Spleen (tissue), 11 donors: ENCODE measurements around the gene C3orf22. TPM values are rescaled to one million over a fixed set of nuclear protein-coding genes. Genes with fewer than 3 reads are reported as not detected.

Experiments
- DNase-seq: peaks from one replicate; pipeline ENCODE4 v3.0.0-alpha.2; 2020
- H3K27ac ChIP-seq, 8 donors: fragments of 200-600 bp; sonication (generic) in 7 of 8; 1 replicate in 4 of 8; 2 replicates in 4 of 8; pipeline versions ENCODE4 v1.5.0 to v1.8.0; 2016 to 2021; ENCODE audit warnings: inconsistent platforms in 4 of 8, mild to moderate bottlenecking in 4 of 8, moderate library complexity in 1 of 8
- H3K27me3 ChIP-seq, 7 donors: fragments of 200-600 bp; sonication (generic) in 6 of 7; replicated peaks in 1 of 7; 1 replicate in 4 of 7; 2 replicates in 3 of 7; pipeline versions ENCODE4 v1.5.0 to v1.8.0; 2016 to 2021; ENCODE audit warnings: inconsistent platforms in 3 of 7, mild to moderate bottlenecking in 1 of 7
- H3K36me3 ChIP-seq, 6 donors: fragments of 200-600 bp; sonication (generic) in 5 of 6; 1 replicate in 4 of 6; 2 replicates in 2 of 6; pipeline versions ENCODE4 v1.5.0 to v1.8.0; 2016 to 2021; ENCODE audit warnings: inconsistent platforms in 2 of 6
- H3K4me1 ChIP-seq, 6 donors: fragments of 200-600 bp; sonication (generic) in 5 of 6; 1 replicate in 3 of 6; 2 replicates in 3 of 6; pipeline versions ENCODE4 v1.5.0 to v1.8.0; 2016 to 2021; ENCODE audit warnings: inconsistent platforms in 3 of 6
- H3K4me3 ChIP-seq, 8 donors: fragments of 200-600 bp; sonication (generic) in 7 of 8; 1 replicate in 4 of 8; 2 replicates in 4 of 8; pipeline versions ENCODE4 v1.5.0 to v1.8.0; 2016 to 2021; ENCODE audit warnings: inconsistent platforms in 4 of 8, mild to moderate bottlenecking in 4 of 8, moderate library complexity in 2 of 8
- H3K9me3 ChIP-seq, 8 donors: fragments of 200-600 bp; sonication (generic) in 7 of 8; 1 replicate in 4 of 8; 2 replicates in 4 of 8; pipeline versions ENCODE4 v1.5.0 to v1.8.0; 2016 to 2021; ENCODE audit warnings: inconsistent platforms in 4 of 8
- CTCF ChIP-seq, 11 experiments: fragments of 200-600 bp in 7 of 11; fragments of 450-650 bp in 4 of 11; sonication (generic) in 4 of 11; IDR thresholded peaks in 8 of 11; conservative IDR thresholded peaks in 3 of 11; 1 replicate in 7 of 11; 2 replicates in 4 of 11; pipeline versions ENCODE4 v1.4.0 to v1.8.0; 2016 to 2021; ENCODE audit warnings: antibody characterized with exemption in 11 of 11, inconsistent platforms in 4 of 11, mild to moderate bottlenecking in 1 of 11
- POLR2A ChIP-seq, 3 donors: fragments of 450-650 bp; IDR thresholded peaks; one replicate each; pipeline ENCODE4 v1.5.1; 2017; ENCODE audit warnings: antibody characterized with exemption in 3 of 3, mild to moderate bottlenecking in 1 of 3
- POLR2AphosphoS5 ChIP-seq, 3 donors: sonication (generic); formaldehyde crosslinking; IDR thresholded peaks; one replicate each; pipeline ENCODE4 v1.5.1; 2017; ENCODE audit warnings: antibody characterized with exemption in 3 of 3
- WGBS, 5 donors: extraction: QIAGEN DNeasy Blood & Tissue Kit in 3 of 5; methylation state at CpG; one replicate each; pipeline versions ENCODE4 v1.1.5 to v1.1.7; 2013 to 2018; 5-methylcytosine and 5-hydroxymethylcytosine counted together
- intact Hi-C: fragments of 100-400 bp; cut with DNase I; formaldehyde crosslinking; loops from one replicate; pipeline ENCODE4 v1.15.0; 2023; ENCODE audit warnings: low total_unique reads
- polyA plus RNA-seq, 3 donors: library from polyadenylated mRNA; stranded (reverse); fragments of 200-250 nt; gene quantifications; one replicate each; pipeline ENCODE4 v1.2.1, GENCODE V29; 2013
- total RNA-seq, 7 donors: library from RNA; depleted of rRNA in 3 of 7; stranded (reverse); fragments of >200 nt in 3 of 7; fragmentation: NEBNext Ultra II Directional in 4 of 7; extraction: Animal tissue kit (Norgen Biotek cat#: 25700) in 4 of 7; gene quantifications; one replicate each; pipeline versions ENCODE4 v1.1.0 to v1.2.1, GENCODE V29; 2016 to 2021
- donor health status: healthy with polysubstance abuse.
- donor health status: DM: no; HTN: no; CAD: no; lungs with moderate emphysema.
- donor health status: DM: no; HTN: no; CAD: no.
- donor health status: Bipolar disorder and iron deficiency.
- donor health status: healthy.
- donor health status: DM: no; HTN: no; CAD: no.
- donor health status: DM: yes; HTN: yes; CAD: no.

Gene C3orf22
- total and polyA plus RNA-seq, 10 donors, result not detected

- Histone ChIP-seq H3K4me1 (no peaks in the 10 kb centered on the region), H3K27me3 (peaks cover 0 to 8% (median 0%) of the 10 kb centered on the region in 7 donors), H3K27ac (no peak overlapping the region), H3K9me3 (no peaks in the 10 kb centered on the region), H3K4me3 (no peak overlapping the region), H3K36me3 (no peaks in the 10 kb centered on the region)
- no peak for TF ChIP-seq POLR2A (IDR thresholded peaks at IDR 0.05)
- TF ChIP-seq POLR2AphosphoS5 (IDR thresholded peaks at IDR 0.05), result no peak
- TF ChIP-seq CTCF (IDR thresholded peaks at IDR 0.05 in 8 of 11, conservative IDR thresholded peaks at IDR 0.05 in 3 of 11), result no peak
- peak; percentile 70 for DNase-seq
- intact Hi-C loops, result no loop called here
- 71 to 88% (median 85%) methylated on average over 9 to 12 of the region's 12 CpGs for WGBS, 5 donors
Observed at GRCh38 chr3:126512916-126513650, 45.6 kb downstream of the C3orf22 start.

- peak; percentile 53 for DNase-seq
- intact Hi-C loops, result no loop called here
Observed at GRCh38 chr3:126512026-126512425, 46.7 kb downstream of the C3orf22 start.

GRCh38 chr3:126511291-126511690 is 47.4 kb downstream of the C3orf22 start:
- 72 to 76% (median 73%) methylated on average over 7 of the region's 7 CpGs for WGBS, 5 donors
- DNase-seq, result peak; percentile 51
- Histone ChIP-seq H3K4me1 (no peaks in the 10 kb centered on the region), H3K27me3 (no peaks in the 10 kb centered on the region), H3K27ac (no peak overlapping the region), H3K4me3 (no peak overlapping the region), H3K36me3 (no peaks in the 10 kb centered on the region), H3K9me3 (no peaks in the 10 kb centered on the region)
- intact Hi-C loops, result no loop called here
- TF ChIP-seq POLR2A (IDR thresholded peaks at IDR 0.05) (no peak), POLR2AphosphoS5 (IDR thresholded peaks at IDR 0.05) (no peak), CTCF (IDR thresholded peaks at IDR 0.05 in 8 of 11, conservative IDR thresholded peaks at IDR 0.05 in 3 of 11) (no peak)

More at GRCh38 chr3:126512026-126512425, 46.7 kb downstream of the C3orf22 start:
- 72 to 85% (median 78%) methylated on average over 7 of the region's 7 CpGs for WGBS, 5 donors
- Histone ChIP-seq H3K4me3 (no peak overlapping the region), H3K27ac (no peak overlapping the region), H3K27me3 (no peaks in the 10 kb centered on the region), H3K9me3 (no peaks in the 10 kb centered on the region), H3K4me1 (no peaks in the 10 kb centered on the region), H3K36me3 (no peaks in the 10 kb centered on the region)
- TF ChIP-seq POLR2A (IDR thresholded peaks at IDR 0.05), result no peak
- no peak for TF ChIP-seq POLR2AphosphoS5 (IDR thresholded peaks at IDR 0.05)
- TF ChIP-seq CTCF (IDR thresholded peaks at IDR 0.05 in 8 of 11, conservative IDR thresholded peaks at IDR 0.05 in 3 of 11), result no peak

GRCh38 chr3:126510308-126510910 is 48.3 kb downstream of the C3orf22 start:
- peaks cover 0 to 7% (median 0%) of the 10 kb centered on the region in 7 donors for H3K27me3 ChIP-seq
- no peaks in the 10 kb centered on the region for H3K36me3 ChIP-seq
- intact Hi-C loops, result no loop called here
- no peak for TF ChIP-seq CTCF (IDR thresholded peaks at IDR 0.05 in 8 of 11, conservative IDR thresholded peaks at IDR 0.05 in 3 of 11)
- no peak for TF ChIP-seq POLR2AphosphoS5 (IDR thresholded peaks at IDR 0.05)
- no peak for TF ChIP-seq POLR2A (IDR thresholded peaks at IDR 0.05)
- H3K4me1 ChIP-seq, result no peaks in the 10 kb centered on the region
- WGBS, 5 donors, result 80 to 87% (median 86%) methylated on average over 20 to 22 of the region's 22 CpGs
- peak; percentile 54 for DNase-seq
- H3K4me3 ChIP-seq, result no peak overlapping the region
- H3K27ac ChIP-seq, result no peak overlapping the region
- H3K9me3 ChIP-seq, result no peaks in the 10 kb centered on the region
